Glomerular endothelial cell (primary cell): ENCODE data around the gene TARP. TPM values are rescaled to one million over a fixed set of nuclear protein-coding genes. Genes with fewer than 3 reads are reported as not detected.
A peak's percentile ranks its signal among the peaks of the same experiment; 100 is the strongest.

ENCODE experiments used
- DNase-seq: peaks from one replicate; pipeline ENCODE4 v3.0.0-alpha.2; 2011; ENCODE audit warnings: low read depth, low spot score; ENCODE audit errors: extremely low read depth
- total RNA-seq: library from RNA; depleted of rRNA; stranded (reverse); fragments of >200 nt; gene quantifications from 2 replicates; pipeline ENCODE4 v1.2.3, GENCODE V29; 2015

Gene TARP

GRCh38 chr7:38222481-38223096 lies 50.8 kb downstream of the TARP start:
- no peak for DNase-seq

DNA sequence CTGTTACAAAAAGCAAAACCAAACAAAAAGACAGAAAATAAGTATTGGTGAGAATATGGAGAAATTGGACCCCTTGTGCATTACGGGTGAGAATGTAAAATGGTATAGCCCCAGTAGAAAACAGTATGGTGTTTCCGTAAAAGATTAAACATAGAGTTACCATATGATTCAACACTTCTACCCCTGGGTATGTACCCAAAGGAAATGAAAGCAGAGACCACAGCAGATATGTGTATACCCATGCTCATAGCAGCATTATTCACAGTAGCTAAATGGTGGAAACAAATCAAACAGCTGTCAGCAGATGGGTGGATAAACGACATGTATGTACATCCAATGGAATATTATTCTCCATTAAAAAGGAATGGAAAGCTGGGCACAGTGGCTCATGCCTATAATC lies 53.0 kb downstream of the TARP start:
- DNase-seq, result no peak

DNA sequence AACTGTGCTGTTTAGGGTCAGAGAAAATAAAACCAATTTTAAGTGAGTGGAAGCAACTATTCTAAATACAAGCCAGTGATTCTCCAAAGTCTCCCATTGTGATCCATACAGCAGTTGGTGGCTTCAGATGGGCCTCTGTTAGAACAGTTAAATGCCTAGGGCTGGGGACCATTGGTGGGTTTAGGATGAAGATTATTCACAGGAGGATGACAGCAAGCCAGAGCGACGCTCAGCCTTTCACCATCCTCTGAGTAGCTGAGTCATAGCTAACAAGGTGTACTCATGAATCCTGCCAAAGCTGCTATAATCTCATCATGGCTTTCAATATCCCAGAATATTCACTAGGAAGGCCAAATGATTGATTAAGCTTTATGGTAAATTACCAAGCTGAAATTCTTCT lies 55.8 kb downstream of the TARP start:
- DNase-seq, result no peak

DNA sequence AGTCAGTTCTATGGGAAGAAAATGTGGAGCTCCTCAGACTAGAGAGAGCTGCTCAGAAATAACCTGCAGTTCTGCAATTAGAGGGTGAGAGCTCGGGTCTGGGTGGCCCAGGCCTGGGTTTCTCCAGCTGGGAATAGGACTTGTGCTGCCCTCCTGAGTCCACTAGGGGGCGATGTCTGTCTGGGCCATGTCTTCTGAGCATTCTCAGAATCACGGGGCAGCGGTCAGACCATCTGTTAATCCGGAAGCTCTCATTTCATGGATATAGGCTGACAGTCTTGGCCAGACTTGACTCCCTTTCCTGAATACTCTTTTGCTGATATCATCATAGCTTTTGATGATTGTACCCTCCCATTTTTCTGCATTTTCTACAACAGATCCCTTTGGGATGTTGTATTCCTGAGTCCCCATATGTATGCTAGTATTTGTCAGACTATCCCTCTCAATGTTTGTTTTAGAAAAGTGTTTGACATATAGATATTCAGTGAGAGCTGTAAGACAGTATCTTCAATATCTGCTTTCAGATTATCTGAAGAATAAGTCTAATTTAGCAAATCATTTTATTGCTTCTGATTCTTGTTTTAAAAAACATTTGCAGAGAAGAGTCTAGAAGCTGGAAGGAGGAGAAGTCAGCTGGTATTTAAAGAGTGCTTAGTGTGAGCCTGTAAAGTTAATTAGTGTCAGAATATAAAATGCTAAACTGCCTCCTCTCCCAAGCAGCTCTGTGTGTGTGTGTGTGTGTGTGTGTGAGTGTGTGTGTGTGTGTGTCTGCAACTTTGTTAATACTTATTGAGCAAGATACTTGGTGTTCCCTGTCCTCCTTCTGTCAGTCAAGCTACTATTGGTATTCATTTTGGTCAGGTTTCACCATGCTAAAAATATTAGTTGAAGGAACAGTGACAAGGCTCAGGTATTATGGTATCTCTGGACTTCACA lies 57.4 kb downstream of the TARP start:
- peak; percentile 86 for DNase-seq

- DNase-seq, result no peak
Measured at GRCh38 chr7:38215115-38215514, 58.3 kb downstream of the TARP start.

DNA sequence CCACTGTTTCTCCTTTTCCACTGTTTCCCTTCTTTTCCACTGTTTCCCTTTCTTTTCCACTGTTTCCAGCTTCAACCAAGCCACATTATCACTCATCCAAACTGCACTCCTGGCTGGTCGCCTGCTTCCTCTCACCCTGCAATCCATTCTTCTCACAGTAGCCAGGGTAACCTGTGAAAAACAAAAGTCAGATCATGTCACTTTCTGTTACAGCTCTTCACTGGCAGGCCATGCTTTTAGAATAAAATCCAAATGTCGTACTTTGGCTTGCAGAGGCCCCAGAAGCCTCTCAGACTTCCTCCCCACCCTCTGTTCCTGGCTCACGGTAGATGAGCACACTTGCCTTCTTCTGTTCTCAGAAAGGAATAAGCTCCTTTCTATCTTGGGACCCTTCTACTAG lies 61.5 kb downstream of the TARP start:
- DNase-seq, result no peak

DNA sequence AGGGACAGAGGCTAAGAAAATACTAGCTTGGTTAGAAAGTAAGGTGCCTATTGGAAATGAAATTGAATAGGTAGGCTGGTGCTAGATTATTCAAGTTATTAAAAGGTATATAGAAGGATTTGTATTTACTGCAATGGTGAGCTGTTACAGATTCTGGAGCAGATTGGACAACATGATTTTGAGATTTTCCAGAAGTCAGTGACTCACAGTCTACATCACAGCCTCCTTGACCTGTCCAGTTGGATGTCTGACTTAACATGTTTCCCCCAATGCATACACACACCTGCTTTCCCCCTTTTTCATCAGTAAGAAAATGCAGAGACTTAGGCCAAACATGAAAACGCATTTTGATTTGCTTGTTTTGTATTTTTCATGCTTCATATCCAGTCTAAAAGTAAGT lies 62.0 kb downstream of the TARP start:
- no peak for DNase-seq

Other genes starting within 250 kb of the TARP start
- 76.7 and 81.9 TPM in 2 replicates for gene STARD3NL, start 95.4 kb downstream of the TARP start, total RNA-seq